Body of pancreas (tissue), 4 donors: ENCODE results near the gene PPP2R5E.

Experiments
- POLR2A ChIP-seq, 3 donors: fragments of 450-650 bp; IDR thresholded peaks; one replicate each; pipeline ENCODE4 v1.6.1; 2016; ENCODE audit warnings: antibody characterized with exemption in 3 of 3, mild to moderate bottlenecking in 2 of 3
- TF ChIP-seq, protein P1 (sequence below), 7 experiments: fragments of 450-650 bp in 4 of 7; fragments of 200-600 bp in 3 of 7; sonication (generic) in 3 of 7; IDR thresholded peaks; one replicate each; pipeline ENCODE4 v1.5.1; 2016 to 2019; ENCODE audit warnings: antibody characterized with exemption in 7 of 7

DNA sequence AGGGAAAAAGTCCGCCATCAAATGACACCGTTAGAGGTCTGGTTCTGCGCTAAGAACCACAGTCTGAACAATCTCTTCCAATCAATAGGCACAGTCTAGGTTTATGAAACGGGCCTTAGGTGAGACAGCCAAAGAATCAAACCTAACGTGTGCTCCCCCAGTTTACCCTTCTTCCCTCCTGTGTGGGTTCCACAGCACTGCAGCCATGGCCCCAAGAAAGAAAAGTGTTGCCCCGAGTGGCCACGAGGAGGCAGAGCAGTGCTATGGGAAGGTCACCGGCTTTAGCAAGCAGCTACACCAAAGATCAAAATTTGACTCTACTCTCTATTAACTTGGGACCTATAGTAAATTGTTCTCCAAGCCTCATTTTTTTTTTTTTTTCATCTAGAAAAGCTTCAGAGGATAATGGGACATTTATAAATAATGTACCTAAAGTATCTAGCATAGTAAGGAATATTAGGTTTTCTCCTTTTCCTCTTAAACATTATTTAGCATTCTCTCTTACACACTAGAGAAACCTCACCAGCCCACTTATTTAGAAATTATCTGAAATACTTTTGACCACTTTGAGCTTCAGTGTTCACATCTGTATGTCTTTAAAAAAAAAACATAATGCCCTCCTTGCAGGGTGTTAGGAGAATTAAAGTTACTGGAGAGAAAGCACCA is 154.3 kb downstream of the PPP2R5E start:
- TF ChIP-seq, protein P1, sequence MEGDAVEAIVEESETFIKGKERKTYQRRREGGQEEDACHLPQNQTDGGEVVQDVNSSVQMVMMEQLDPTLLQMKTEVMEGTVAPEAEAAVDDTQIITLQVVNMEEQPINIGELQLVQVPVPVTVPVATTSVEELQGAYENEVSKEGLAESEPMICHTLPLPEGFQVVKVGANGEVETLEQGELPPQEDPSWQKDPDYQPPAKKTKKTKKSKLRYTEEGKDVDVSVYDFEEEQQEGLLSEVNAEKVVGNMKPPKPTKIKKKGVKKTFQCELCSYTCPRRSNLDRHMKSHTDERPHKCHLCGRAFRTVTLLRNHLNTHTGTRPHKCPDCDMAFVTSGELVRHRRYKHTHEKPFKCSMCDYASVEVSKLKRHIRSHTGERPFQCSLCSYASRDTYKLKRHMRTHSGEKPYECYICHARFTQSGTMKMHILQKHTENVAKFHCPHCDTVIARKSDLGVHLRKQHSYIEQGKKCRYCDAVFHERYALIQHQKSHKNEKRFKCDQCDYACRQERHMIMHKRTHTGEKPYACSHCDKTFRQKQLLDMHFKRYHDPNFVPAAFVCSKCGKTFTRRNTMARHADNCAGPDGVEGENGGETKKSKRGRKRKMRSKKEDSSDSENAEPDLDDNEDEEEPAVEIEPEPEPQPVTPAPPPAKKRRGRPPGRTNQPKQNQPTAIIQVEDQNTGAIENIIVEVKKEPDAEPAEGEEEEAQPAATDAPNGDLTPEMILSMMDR (IDR thresholded peaks at IDR 0.05), result peak; percentile 50 to 85 (median 70)
- TF ChIP-seq POLR2A (IDR thresholded peaks at IDR 0.05), result no peak
